ENCODE results near the gene IFNG-AS1.

IFNG-AS1 gene

DNA sequence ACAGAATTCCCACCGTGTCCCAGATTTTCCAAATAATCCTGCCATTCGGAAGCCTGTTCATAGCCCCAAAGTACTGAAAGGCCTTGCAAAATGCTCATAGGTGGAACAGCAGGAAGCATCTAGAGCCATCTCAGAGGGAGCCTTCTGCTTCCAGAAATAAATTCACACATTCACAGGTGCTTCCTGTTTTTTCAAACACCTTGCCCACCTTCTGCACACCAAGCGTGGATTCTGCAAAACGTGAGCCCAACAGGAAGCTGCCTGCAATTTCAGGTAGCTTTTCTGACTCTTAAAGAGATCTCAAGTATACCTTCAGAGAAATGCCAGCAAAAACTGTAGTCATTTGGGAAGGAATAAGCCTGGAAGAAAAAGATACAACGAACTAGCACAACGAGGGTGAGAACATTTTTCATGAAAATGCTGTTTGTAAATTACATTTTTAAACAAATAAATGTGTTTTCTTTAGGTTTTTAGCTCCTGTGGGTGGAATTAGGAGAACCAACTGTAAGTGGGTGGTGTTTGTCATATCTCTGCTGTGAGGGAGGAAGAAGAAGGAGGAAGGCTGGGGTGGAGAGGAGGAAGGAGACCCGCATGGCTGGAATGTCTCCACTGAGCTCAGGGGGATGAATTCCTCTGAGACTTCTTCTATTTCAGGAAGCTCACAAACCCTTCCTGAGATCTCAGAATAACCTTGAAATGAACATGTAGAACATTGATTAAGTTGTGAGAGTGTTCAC, at the start of gene IFNG-AS1:
TSS of gene IFNG-AS1 (plus strand) at position 264 of the 737 bp plus-strand sequence.
- no peak for DNase-seq

DNA sequence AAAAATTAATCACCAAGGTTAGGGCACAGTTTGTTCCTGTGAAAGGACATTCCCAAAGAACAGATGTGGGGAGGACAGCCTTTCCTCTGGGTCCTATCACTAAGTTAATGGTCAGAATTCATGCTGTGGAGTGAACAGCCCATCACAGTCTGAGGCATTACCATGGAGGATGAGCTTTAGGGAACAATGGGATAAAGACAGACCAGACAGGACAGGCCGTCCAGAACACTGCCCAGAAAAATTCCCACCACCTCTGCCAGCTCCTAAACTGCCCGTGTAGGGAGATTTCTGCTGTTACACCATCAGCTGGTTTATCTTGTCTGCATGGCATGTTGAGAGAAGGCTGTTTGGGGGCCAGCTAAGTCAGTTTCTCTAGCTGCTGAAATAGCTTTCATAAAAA, 49.6 kb upstream of the IFNG-AS1 start:
- no peak for DNase-seq

- DNase-seq: peak; percentile 50
Measured at GRCh38 chr12:67940780-67941243, 48.4 kb upstream of the IFNG-AS1 start.

- no peak for DNase-seq
Measured at GRCh38 chr12:67942724-67943123, 46.5 kb upstream of the IFNG-AS1 start.

DNA sequence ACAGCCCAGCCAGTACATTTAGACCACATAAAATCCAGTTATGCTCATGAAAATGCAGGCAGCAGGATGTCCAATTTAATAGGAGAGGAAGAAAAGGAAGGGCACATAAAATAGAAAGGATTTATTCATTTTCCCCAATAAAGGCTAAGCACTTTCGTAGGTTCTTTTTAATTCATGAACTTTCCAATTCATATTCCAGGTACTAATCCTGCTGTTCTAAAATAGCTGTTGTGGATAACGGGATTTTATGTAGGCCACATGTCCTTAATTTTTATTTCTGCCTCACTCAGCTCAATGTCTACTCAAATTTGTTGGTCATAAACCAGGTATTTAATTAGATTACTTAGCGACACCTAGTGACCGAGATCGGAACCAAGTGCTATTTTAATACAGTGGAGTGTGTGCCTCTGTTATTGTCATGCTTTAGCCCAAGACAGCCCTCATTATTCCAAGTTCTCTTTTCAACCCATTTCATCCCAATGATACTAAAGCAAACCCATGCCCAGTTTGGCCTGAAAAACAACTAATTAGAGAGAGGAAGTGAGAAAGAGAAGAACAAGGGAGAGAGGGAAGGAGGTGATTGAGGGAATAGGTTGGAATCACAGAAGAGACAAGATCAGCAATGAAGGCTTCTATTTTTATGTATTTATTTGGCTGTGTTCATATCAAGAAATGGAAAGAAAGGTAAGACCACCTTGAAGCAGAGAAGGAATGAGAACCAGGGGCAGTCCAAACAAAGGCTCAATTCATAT, 45.9 kb upstream of the IFNG-AS1 start:
- DNase-seq: peak; percentile 79

DNA sequence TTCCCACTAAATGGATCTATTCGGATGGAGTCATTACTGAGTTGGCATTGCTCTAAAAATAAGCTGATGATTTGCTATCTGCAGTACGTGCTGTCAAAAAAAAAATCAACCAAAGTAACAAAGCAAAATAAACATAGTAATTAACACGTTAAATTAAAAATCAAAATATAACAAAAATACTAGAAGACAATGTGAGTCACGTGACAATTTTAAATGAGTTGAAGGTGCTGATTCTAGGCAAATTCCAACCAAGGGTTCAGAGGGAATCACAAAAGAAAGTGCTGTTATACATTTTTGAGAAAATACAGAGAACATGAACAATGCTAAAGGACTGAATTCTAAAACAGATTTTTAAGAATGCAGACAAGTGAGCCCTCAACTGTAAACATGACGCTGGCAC, 45.2 kb upstream of the IFNG-AS1 start:
- no peak for DNase-seq

DNA sequence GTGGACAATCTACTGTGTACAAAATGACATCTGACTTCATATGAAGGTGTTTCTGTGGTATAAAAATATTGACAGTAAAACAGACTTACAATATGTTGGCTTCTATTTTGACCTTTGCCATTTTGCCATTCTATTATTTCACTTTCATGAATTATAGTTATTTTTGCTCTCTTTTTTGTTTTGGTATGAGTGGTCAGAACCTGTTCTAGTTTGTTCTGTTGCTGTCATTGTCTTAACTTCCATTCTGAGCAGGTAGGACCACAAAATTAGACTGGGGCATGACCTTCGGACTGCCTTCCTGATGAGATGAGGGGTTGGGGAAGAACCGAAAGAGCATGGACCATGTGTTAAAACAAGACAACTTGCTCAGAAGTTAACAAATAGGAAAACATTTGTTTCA, 36.5 kb upstream of the IFNG-AS1 start:
- DNase-seq: no peak

DNA sequence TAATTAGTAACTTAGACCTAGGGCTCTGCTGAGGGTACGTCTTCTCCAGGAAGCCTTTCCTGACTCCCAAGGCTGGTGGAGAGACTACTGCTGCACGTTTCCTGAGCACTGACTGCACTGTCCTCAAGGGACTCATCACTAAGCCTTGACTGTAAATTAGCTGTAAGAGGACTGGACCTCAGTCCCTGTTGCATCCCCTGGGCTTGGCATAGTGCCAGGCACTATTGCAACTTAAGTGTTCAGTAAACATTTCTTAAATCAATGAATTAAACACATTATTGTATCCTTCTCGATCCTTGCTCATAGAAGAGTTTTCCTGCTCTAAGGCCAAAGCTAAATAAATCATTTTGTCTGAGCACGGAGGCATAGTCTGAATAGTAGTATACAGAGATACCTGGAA, 31.9 kb upstream of the IFNG-AS1 start:
- no peak for DNase-seq

DNA sequence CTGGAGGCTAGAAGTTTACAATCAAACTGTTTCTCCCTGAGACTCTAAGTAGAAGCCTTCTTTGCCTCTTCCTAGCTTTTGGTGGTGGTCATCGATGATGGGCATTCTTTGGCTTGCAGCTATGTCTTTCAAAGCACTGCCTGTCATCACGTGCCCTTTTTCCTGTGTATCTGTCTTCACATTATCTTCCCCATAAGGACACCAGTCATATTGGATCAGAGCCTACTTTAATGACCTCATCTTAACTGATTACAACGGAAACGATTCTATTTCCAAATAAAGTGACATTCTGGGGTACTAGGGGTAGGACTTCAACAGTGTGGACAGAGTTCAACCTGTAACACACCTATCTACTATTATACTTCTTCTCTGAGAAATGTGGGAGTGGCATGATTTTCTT, 31.1 kb upstream of the IFNG-AS1 start:
- peak; percentile 40 for DNase-seq

DNA sequence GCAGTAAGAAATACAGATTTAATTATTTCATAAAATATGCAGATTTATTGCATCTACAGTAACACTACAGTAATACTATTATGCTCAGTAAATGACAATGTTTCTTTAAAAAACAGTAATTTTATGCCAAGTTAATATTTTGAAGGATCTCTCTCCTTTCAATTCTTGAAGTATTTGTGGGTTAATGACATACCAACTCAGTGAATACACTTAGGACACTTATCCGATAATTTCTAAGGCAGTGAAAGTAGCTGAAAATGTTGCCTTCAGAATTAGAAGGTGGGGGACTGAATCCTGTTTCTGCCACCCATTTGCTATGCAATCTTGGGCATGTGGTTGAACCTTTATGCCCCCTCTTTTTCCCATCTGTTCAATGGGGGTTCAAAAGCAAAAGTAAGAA, 24.8 kb upstream of the IFNG-AS1 start:
- DNase-seq: peak; percentile 30

GRCh38 chr12:67966560-67966959, 22.7 kb upstream of the IFNG-AS1 start:
- DNase-seq: no peak

DNA sequence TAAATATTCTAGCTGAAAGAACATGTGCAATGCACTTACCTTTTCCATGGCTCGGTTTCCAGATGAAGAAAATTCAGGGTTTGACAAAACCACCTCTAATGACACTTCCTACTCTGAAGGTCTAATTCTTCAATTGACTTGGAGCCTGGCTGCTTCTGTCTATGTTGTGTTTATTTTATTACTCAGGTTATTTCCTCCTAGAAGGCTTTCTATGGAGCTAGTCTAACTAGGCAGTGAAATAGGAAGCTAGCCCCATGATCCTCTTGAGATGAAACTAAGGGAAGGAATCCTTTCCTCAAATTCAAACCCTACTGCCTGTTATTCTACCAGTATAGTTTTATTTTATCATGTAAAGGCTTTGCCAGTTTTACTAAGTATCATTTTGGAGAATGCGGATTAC, 20.9 kb upstream of the IFNG-AS1 start:
- peak; percentile 16 for DNase-seq

DNA sequence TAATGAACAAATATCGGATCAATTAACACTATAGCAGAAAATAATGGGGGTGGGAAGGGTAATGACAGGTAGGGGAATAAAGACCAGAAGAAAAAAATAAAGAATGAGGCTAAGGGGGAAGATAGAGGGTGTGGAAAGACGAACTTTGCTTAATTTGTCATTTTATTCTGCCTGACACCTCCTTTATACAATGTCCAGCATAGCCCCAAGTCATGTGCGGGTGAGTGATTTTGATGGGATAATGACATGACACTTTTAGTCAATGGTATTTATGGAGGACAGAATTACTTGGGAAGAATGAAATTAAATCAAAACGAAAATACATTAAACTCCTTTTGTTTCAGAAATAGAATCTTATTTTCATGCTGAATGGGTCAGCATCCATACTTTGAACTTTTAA, 20.5 kb upstream of the IFNG-AS1 start:
- DNase-seq: no peak

GRCh38 chr12:67969134-67969802, 20.0 kb upstream of the IFNG-AS1 start:
- DNase-seq: peak; percentile 68

DNA sequence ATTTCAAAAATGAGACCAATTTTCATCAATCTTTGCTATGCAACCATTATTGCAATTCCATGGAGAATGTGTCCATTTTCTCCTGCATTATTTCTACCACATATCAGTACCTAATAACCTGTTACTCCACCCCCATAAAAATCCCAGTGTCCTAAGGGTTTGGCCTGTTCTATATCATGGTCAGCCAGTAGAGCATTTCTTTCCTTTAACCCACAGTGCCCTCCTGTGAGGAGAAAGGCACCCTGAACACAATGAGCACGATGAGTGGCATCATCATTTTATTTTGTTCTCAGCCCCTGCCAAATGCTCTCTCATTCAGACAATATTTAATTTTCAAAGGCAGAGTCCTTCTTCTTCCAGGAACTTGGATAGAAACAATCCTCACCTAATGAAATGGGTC, 11.6 kb upstream of the IFNG-AS1 start:
- no peak for DNase-seq

DNA sequence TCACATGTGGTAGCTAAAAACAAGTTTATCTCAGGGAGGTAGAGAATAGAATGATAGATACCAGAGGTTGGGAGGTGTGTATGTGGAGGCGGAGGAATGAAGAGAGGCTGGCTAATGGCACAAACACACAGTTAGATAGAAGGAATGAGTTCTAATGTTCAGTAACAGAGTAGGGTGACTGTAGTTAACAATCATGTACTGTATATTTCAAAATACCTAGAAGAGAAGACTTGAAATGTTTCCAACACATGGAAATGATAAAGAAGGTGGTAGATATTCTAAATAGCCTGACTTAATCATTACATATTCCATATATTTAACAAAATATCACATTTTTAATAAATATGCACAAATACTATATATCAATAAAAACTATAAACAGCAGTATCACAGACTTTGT, 8.9 kb upstream of the IFNG-AS1 start:
- DNase-seq: peak; percentile 44

GRCh38 chr12:67981287-67982162, 7.7 kb upstream of the IFNG-AS1 start:
- DNase-seq: peak; percentile 97

GRCh38 chr12:67982164-67982563, 7.1 kb upstream of the IFNG-AS1 start:
- DNase-seq: peak; percentile 75

DNA sequence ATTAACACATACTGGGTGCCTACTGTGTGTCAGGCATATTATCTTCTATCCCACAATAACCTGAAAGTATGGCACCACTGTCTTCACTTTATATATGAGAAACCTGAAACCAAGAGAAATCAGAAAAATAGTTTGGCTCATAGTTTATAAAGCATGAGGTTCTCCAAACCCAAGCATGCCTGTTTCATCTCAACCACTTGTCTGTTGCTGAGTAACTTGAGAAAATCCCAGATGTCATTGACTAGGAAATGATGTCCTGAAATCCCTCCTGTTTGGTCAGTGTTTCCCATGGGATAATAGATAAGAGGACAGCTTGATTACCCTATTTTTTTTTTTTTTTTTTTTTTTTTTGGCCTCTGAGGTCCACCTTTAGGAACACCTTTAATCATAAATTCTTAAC, 2.6 kb upstream of the IFNG-AS1 start:
- DNase-seq: no peak

- DNase-seq: no peak
Measured at GRCh38 chr12:67988601-67989021, 636 bp upstream of the IFNG-AS1 start.

- no peak for DNase-seq
Measured at GRCh38 chr12:67991158-67991557, 1.9 kb downstream of the IFNG-AS1 start.

GRCh38 chr12:67993143-67993542, 3.9 kb downstream of the IFNG-AS1 start:
- DNase-seq: no peak

DNA sequence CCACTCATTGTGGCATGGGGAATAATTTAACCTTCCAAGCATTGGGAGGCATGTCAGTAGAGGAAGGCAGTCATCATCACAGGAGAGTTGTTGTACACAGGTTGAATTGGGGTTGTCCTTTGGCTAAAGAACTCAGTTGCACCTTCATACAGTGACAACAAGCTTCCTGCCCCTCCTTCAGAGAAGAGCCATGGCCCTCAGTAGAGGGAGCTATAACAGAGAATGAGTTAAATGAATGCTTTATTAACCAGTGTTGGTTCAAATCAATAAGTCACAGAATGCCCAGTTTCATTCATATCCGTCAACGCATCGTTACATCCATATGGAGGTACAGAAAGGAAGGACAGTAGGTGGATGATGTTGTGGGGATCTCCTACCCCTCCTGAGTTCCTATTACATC, 4.8 kb downstream of the IFNG-AS1 start:
- no peak for DNase-seq

All from fibroblast of skin of right biceps (primary cell).